GM10847 (cell line): ENCODE measurements around the gene GPR78.

Experiments
- POLR2A ChIP-seq: IDR thresholded peaks from 2 replicates; pipeline ENCODE4 v1.6.1; 2011; ENCODE audit not compliant: insufficient read length; ENCODE audit errors: extremely low read depth

Gene GPR78

GRCh38 chr4:8542776-8543525 lies 37.2 kb upstream of the GPR78 start:
- no peak for TF ChIP-seq POLR2A

DNA sequence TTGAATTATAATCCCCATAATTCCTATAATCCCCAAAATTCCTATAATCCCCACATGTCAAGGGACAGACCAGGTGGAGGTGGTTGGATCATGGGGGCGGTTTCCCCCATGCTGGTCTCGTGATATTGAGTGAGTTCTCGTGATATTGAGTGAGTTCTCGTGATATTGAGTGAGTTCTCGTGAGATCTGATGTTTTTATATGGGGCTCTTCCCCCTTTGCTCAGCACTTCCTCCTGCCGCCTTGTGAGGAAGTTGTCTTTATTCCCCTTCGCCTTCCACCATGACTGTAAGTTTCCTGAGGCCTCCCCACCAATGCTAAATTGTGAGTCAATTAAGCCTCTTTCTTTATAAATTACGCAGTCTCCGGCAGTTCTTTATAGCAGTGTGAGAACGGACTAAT lies 36.6 kb upstream of the GPR78 start:
- no peak for TF ChIP-seq POLR2A

GRCh38 chr4:8544282-8544681 lies 35.9 kb upstream of the GPR78 start:
- no peak for TF ChIP-seq POLR2A

- TF ChIP-seq POLR2A = no peak
Measured at GRCh38 chr4:8544741-8545438, 35.3 kb upstream of the GPR78 start.

- no peak for TF ChIP-seq POLR2A
Measured at GRCh38 chr4:8545439-8545765, 34.8 kb upstream of the GPR78 start.

- TF ChIP-seq POLR2A = no peak
Measured at GRCh38 chr4:8546766-8547107, 33.5 kb upstream of the GPR78 start.

DNA sequence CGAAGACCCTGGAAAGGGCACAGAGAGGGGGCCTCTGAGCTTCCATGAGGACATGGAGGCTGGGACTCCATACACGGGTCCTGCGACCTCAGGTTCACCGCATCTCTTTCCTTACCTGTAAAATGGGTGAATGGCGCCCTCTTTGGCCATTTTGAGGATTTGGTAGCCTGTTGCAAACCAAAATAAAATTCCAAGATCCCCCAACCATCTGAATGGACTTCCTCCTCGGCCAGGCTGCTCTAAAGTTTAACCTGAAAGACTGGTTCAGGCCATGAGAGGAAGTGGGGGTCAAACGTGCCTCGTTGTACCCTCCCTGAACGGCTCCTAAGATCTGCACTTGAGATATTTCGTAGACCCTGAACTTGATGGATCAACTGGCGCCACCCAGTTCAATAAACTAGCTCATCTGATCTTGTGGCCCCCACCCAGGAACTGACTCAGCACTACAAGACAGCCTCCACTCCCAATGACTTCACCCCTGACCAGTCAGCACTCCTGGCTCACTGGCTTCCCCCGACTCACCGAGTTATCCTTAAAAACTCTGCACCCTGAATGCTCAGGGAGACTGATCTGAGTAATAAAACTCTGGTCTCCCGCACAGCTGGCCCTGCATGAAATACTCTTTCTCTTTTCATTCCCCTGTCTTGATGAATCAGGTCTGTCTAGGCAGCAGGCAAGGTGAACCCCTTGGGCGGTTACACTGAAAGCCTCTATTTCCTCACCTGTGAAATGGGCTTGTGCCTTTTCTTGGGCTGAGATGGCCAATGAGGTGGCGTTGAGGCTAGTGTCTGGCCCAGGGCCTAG lies 32.9 kb upstream of the GPR78 start:
- no peak for TF ChIP-seq POLR2A

DNA sequence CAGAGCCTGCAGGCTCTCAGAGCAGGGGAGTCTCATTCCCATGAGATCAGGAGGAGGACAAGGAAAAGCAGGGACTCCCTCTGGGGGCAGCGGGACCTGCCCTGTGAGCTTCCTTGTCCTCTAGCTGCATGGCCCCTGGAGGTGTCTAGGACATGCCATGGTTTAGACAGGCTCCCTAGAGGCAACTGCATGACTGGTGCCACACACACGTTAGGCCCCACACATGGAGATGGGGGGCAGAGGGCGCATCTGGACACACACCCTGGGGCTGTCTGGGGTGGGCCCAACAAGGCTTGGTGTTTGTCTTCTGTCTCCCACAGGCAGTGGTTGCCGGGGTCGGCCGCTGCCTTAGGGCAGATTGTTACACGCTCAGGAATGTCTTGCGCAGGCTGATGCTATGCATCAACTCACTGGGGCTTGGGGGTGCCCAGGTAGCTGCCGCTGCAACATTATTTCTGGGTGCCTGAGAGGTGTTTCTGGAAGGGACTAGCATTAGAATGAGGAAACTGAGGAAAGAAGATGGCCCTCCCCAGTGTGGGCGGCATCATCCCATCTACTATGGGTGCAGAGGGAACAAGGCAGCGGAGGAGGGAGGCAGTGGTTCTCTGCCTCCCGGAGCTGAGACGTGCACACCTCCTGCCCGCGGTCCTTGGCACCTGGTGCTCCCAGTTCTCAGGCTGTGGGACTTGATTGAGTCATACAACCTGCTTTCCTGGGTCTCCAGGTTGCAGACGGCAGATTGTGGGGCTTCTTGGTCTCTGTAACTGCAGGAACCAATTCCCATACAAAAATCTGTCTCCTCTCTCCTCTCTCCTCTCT lies 32.1 kb upstream of the GPR78 start:
- TF ChIP-seq POLR2A = no peak

DNA sequence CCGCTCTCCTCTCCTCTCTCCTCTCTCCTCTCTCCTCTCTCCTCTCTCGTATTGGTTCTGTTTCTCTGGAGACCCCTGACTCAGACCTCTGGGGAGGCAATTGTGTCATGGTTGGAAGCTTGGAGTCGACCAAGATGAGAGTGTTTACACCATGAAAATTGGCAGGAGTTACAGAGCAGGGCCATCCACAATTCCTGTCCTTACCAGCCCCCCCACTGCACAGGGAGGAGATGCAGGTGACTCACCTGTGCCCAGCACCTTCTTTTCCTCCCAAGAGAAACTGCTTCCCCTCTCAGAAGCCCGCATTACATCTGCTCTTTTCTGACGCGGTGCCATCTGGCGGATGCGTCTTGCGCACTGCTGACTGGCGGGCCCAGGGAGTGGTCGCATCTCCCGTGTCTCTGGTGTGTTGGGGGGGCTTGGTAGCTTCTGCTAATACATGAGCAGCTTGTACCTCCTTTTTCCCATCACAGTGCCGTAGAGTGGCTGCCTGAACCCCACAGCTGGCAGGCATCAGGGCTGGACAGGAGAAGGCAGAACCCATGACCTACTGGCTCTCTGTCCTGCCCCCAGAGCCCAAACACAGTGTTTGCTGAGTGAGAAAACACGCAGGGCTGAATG lies 31.4 kb upstream of the GPR78 start:
- TF ChIP-seq POLR2A = no peak

- TF ChIP-seq POLR2A = no peak
Measured at GRCh38 chr4:8549352-8549931, 30.8 kb upstream of the GPR78 start.

- no peak for TF ChIP-seq POLR2A
Measured at GRCh38 chr4:8550691-8551090, 29.5 kb upstream of the GPR78 start.

GRCh38 chr4:8552024-8552423 lies 28.2 kb upstream of the GPR78 start:
- no peak for TF ChIP-seq POLR2A

DNA sequence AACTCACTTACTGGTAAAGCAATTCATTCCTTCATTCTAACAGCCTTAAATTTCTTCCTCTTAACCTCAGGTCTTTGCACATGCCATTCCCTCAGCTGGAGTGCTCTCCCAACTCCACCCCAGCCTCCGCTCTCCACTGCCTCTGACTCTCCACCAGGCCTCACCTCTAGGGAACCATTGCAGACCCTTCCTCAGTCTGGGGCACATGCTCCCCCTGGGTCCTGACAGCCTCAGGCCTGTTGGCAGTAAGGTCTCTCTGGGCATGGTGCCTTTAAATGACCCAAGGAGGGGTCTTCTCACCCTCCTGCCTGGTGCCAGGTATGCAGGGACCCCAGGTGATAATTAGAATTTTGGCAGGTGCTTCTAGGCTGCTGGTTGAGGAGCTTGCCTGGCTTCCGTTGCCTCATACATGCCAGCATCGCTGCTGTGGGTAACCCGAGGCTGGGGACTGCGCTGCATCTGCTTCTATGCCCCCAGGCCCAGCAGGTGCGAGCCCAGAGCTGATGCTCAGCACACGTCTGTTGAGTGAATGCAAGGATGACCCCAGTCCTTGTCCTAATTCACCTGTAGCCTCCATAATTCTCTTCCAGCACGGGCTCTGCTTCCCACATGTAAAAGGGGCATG lies 27.5 kb upstream of the GPR78 start:
- no peak for TF ChIP-seq POLR2A

- no peak for TF ChIP-seq POLR2A
Measured at GRCh38 chr4:8553216-8553615, 27.0 kb upstream of the GPR78 start.
